Endothelial cell of umbilical vein (primary cell): ENCODE measurements around the gene FANCC. TPM values are rescaled to one million over a fixed set of nuclear protein-coding genes. Genes with fewer than 3 reads are reported as not detected.
A peak's percentile ranks its signal among the peaks of the same experiment; 100 is the strongest.

ENCODE experiments used
- BruUV-seq: library from RNA; stranded (reverse); fragments of 400-500 nt; replicated peaks from 2 replicates; lab custom pipeline; 2021; lab: Mats Ljungman, UMichigan
- CTCF ChIA-PET: fragments of 300-600, 350-600 bp; sonication (Branson Sonifier 250); formaldehyde crosslinking; loops from one replicate; lab custom pipeline; 2021; ENCODE audit warnings: antibody characterized with exemption, inconsistent platforms; lab: Charles Lee
- POLR2A ChIA-PET: fragments of 300-600, 350-600 bp; sonication (Branson Sonifier 250); formaldehyde crosslinking; loops from one replicate; lab custom pipeline; 2021; ENCODE audit warnings: antibody characterized with exemption, inconsistent platforms; lab: Charles Lee
- DNase-seq: peaks from one replicate; pipeline ENCODE4 v3.0.0-alpha.2; 2011; ENCODE audit warnings: low read depth, low spot score
- FAIRE-seq: peaks from 2 replicates; lab custom pipeline; 2011; peaks lifted over from hg19 to GRCh38; lab: Jason Lieb, UNC
- H2AFZ ChIP-seq: 2 replicates; pipeline ENCODE4 v1.6.0; 2012; ENCODE audit warnings: low read depth, low read length, control low read depth, inconsistent platforms
- H3K27ac ChIP-seq: 2 replicates; pipeline ENCODE4 v1.5.1; 2011; ENCODE audit warnings: low read depth, mild to moderate bottlenecking, control low read depth, low read length, moderate library complexity; ENCODE audit not compliant: insufficient read depth
- H3K27me3 ChIP-seq, 2 experiments: 2 replicates each; pipeline versions ENCODE4 v1.6.0 to v1.6.1; 2011; ENCODE audit warnings: low read length in 2 of 2, mixed read lengths in 1 of 2; ENCODE audit not compliant: control insufficient read depth in 2 of 2, insufficient read depth in 2 of 2
- H3K36me3 ChIP-seq, 2 experiments: 2 replicates in 1 of 2; 3 replicates in 1 of 2; pipeline ENCODE4 v1.5.1; 2011; ENCODE audit warnings: low read length in 2 of 2, mild to moderate bottlenecking in 1 of 2, moderate library complexity in 1 of 2; ENCODE audit not compliant: control insufficient read depth in 2 of 2, insufficient read depth in 2 of 2; ENCODE audit errors: extremely low read depth in 1 of 2
- H3K4me1 ChIP-seq: 3 replicates; pipeline ENCODE4 v1.5.1; 2011; ENCODE audit warnings: mild to moderate bottlenecking, low read length; ENCODE audit not compliant: control insufficient read depth, insufficient read depth; ENCODE audit errors: extremely low read depth
- H3K4me2 ChIP-seq: 2 replicates; pipeline ENCODE4 v1.6.1; 2011; ENCODE audit warnings: low read length, control low read depth, mixed read lengths; ENCODE audit not compliant: insufficient read depth
- H3K4me3 ChIP-seq, 3 experiments: fragments of 200-600 bp in 1 of 3; sonication (generic), shearing (Covaris generic) in 1 of 3; replicated peaks in 1 of 3; 2 replicates each; pipeline ENCODE4 v1.5.1; 2011 to 2016; ENCODE audit warnings: control low read depth in 3 of 3, low read length in 3 of 3, mild to moderate bottlenecking in 2 of 3, inconsistent platforms in 1 of 3, low read depth in 1 of 3, moderate library complexity in 1 of 3; ENCODE audit not compliant: insufficient read depth in 1 of 3
- H3K79me2 ChIP-seq: 2 replicates; pipeline ENCODE4 v1.6.0; 2012; ENCODE audit warnings: low read length, inconsistent platforms; ENCODE audit not compliant: control insufficient read depth, insufficient read depth
- H3K9ac ChIP-seq: replicated peaks from 2 replicates; pipeline ENCODE3; 2011; ENCODE audit warnings: low read length, control low read depth; ENCODE audit not compliant: insufficient read depth; ENCODE audit errors: extremely low read depth
- H3K9me1 ChIP-seq: replicated peaks from 3 replicates; pipeline ENCODE4 v1.6.0; 2011; ENCODE audit warnings: mild to moderate bottlenecking, low read length; ENCODE audit not compliant: control insufficient read depth, insufficient read depth; ENCODE audit errors: extremely low read depth
- H3K9me3 ChIP-seq: replicated peaks from 2 replicates; pipeline ENCODE4 v1.5.1; 2012; ENCODE audit warnings: low read length, inconsistent platforms; ENCODE audit not compliant: control insufficient read depth, insufficient read depth
- H4K20me1 ChIP-seq: replicated peaks from 2 replicates; pipeline ENCODE3; 2011; ENCODE audit warnings: mild to moderate bottlenecking, low read length; ENCODE audit not compliant: control insufficient read depth, insufficient read depth; ENCODE audit errors: extremely low read depth
- EZH2 ChIP-seq: IDR thresholded peaks from 2 replicates; pipeline ENCODE4 v1.6.1; 2012; ENCODE audit warnings: borderline replicate concordance, low read depth, mild to moderate bottlenecking, moderate library complexity, low read length, inconsistent platforms; ENCODE audit not compliant: severe bottlenecking
- FOS ChIP-seq: IDR thresholded peaks from 2 replicates; pipeline ENCODE4 v1.6.1; 2011; ENCODE audit warnings: mild to moderate bottlenecking, low read length, moderate library complexity, borderline replicate concordance; ENCODE audit not compliant: insufficient read depth
- GATA2 ChIP-seq: IDR thresholded peaks from 2 replicates; pipeline ENCODE4 v1.7.0; 2011; ENCODE audit warnings: low read depth, mild to moderate bottlenecking, moderate library complexity, mixed read lengths, low read length; ENCODE audit not compliant: insufficient read length, insufficient read depth
- JUN ChIP-seq: IDR thresholded peaks from 2 replicates; pipeline ENCODE4 v1.6.1; 2011; ENCODE audit warnings: borderline replicate concordance, low read depth; ENCODE audit not compliant: insufficient read length, insufficient read depth
- MYC ChIP-seq: IDR thresholded peaks from one replicate; pipeline ENCODE4 v1.6.1; 2011; ENCODE audit warnings: mild to moderate bottlenecking, low read depth, low read length
- POLR2A ChIP-seq: IDR thresholded peaks from 2 replicates; pipeline ENCODE4 v1.6.1; 2012; ENCODE audit warnings: low read depth, mild to moderate bottlenecking, control low read depth, low read length
- POLR2AphosphoS5 ChIP-seq: IDR thresholded peaks from 2 replicates; pipeline ENCODE4 v1.6.1; 2012; ENCODE audit warnings: low read depth, mild to moderate bottlenecking, control low read depth, low read length, moderate library complexity; ENCODE audit not compliant: insufficient read depth
- dilution Hi-C: fragments of 300-500 bp; cut with MboI; formaldehyde crosslinking; loops from one replicate; pipeline ENCODE4 v1.15.0; 2019; ENCODE audit warnings: low sequenced_read_pairs; ENCODE audit not compliant: extremely low pct_ligation_motif_present
- intact Hi-C: fragments of 100-400 bp; cut with micrococcal nuclease; formaldehyde crosslinking; loops from one replicate; pipeline ENCODE4 v1.10.0; 2022
- polyA plus RNA-seq, 4 experiments: library from polyadenylated mRNA; depleted of rRNA in 3 of 4; stranded (reverse) in 3 of 4; unstranded in 1 of 4; fragments of >200 nt; gene quantifications; 2 replicates each; pipeline versions ENCODE4 v1.2.1 to v1.2.3, GENCODE V29; 2011 to 2012; ENCODE audit warnings: missing spikeins in 1 of 4
- total RNA-seq: library from RNA; stranded (reverse); gene quantifications from 2 replicates; pipeline ENCODE4 v1.2.3, GENCODE V29; 2021
- TF ChIP-seq, protein P1 (sequence below), 2 donors: IDR thresholded peaks; 1 replicate in 1 of 2; 2 replicates in 1 of 2; pipeline ENCODE4 v1.5.1; 2011; ENCODE audit warnings: low read length in 2 of 2, mild to moderate bottlenecking in 2 of 2, moderate library complexity in 2 of 2, control low read depth in 1 of 2, inconsistent platforms in 1 of 2, low read depth in 1 of 2; ENCODE audit not compliant: insufficient read depth in 1 of 2; ENCODE audit errors: extremely low read depth in 1 of 2
- TF ChIP-seq, protein P2 (sequence below): IDR thresholded peaks from 2 replicates; pipeline ENCODE4 v1.6.1; 2011; ENCODE audit not compliant: insufficient read depth, insufficient read length

The FANCC gene
- total and polyA plus RNA-seq, 2 donors (not counting 3 experiments of a cell fraction or from before 2014, with no cell fraction given) = 5.7 to 13.1 TPM

DNA sequence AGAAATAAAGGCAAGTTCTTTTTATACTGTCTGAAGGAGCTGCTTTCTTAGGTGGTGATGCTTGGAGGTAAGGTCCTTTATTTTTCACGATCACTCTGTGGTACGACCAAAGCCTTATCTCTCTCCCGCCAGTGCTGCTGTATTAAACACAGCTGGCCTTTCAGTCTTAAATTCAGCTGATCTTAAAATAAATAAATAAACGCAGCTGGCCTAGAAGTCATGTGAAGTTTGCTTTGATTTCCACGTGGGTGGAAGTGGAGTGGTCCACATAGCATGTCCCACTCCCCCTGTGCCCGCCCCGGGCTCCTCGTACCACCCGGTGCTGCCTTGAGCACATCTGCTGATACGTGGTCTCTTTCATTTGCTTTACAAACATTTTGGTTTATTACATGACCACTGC is 260.4 kb downstream of the FANCC start:
- Histone ChIP-seq H3K9me1 (no peaks in the 10 kb centered on the region), H3K4me1 (peaks cover 18% of the 10 kb centered on the region), H3K79me2 (peaks cover 27% of the 10 kb centered on the region), H3K27ac (no peak overlapping the region), H3K27me3 (no peaks in the 10 kb centered on the region), H3K9ac (no peak overlapping the region), H3K4me3 (no peak overlapping the region), H3K36me3 (peaks cover under 1 to 4% of the 10 kb centered on the region in 2 experiments), H3K4me2 (no peak overlapping the region), H3K9me3 (no peaks in the 10 kb centered on the region), H4K20me1 (peaks cover 3% of the 10 kb centered on the region), H2AFZ (no peak overlapping the region)
- intact Hi-C loops = loop anchor here (2.0 kb wide), 1 partner anchor 50 kb away; no protein-coding TSS in a partner anchor
- TF ChIP-seq, protein P1, sequence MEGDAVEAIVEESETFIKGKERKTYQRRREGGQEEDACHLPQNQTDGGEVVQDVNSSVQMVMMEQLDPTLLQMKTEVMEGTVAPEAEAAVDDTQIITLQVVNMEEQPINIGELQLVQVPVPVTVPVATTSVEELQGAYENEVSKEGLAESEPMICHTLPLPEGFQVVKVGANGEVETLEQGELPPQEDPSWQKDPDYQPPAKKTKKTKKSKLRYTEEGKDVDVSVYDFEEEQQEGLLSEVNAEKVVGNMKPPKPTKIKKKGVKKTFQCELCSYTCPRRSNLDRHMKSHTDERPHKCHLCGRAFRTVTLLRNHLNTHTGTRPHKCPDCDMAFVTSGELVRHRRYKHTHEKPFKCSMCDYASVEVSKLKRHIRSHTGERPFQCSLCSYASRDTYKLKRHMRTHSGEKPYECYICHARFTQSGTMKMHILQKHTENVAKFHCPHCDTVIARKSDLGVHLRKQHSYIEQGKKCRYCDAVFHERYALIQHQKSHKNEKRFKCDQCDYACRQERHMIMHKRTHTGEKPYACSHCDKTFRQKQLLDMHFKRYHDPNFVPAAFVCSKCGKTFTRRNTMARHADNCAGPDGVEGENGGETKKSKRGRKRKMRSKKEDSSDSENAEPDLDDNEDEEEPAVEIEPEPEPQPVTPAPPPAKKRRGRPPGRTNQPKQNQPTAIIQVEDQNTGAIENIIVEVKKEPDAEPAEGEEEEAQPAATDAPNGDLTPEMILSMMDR (IDR thresholded peaks at IDR 0.05; ENCODE audit: extremely low read depth in 1 of 2, insufficient read depth in 1 of 2, low read depth in 1 of 2, low read length in 2 of 2) = no peak
- no peak for TF ChIP-seq POLR2AphosphoS5
- TF ChIP-seq, protein P2, sequence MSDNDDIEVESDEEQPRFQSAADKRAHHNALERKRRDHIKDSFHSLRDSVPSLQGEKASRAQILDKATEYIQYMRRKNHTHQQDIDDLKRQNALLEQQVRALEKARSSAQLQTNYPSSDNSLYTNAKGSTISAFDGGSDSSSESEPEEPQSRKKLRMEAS = no peak
- no peak for TF ChIP-seq POLR2A
- no peak for TF ChIP-seq JUN
- TF ChIP-seq FOS = no peak
- no peak for TF ChIP-seq GATA2
- TF ChIP-seq MYC = no peak
- no peak for TF ChIP-seq EZH2
- dilution Hi-C loops = no loop called here
- ChIA-PET CTCF (interaction anchor here (1.1 to 1.4 kb wide), 2 partner anchors 16 to 31 kb away, joined by 3 to 4 read pairs; no protein-coding TSS in a partner anchor), POLR2A (no interaction called here)
- BruUV-seq = no TSS peak
- FAIRE-seq (no peak), DNase-seq (peak; percentile 13)
